Measurements from ENCODE around the gene TRPM1.

TRPM1 gene

GRCh38 chr15:30979457-30979856, 122.1 kb downstream of the TRPM1 start:
- DNase-seq (ENCODE audit: low read depth in 1 of 2, low spot score in 1 of 2): no peak

- no peak for DNase-seq (ENCODE audit: low read depth in 1 of 2, low spot score in 1 of 2)
Observed at GRCh38 chr15:30978328-30978727, 123.2 kb downstream of the TRPM1 start.

DNA sequence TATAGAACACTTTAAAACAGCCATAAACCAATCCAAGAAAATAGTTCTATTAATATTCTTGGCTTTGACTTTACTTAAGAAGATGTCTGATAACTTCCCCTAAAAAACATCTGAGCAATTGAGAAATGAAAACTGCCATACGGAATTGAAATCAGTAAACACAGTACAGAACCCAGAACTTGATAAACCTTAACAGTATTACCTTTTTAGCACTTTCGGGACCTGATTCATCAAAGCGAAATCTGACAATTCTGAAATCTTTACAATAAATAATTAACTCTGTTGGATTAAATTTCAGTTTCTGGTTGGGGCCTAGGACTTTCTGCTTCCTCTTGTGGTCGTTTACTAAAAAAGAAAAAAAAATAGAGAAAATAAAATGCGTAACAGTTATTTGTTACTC, 127.4 kb downstream of the TRPM1 start:
- DNase-seq (ENCODE audit: low read depth in 1 of 2, low spot score in 1 of 2): no peak

GRCh38 chr15:30973379-30973778, 128.1 kb downstream of the TRPM1 start:
- DNase-seq (ENCODE audit: low read depth in 1 of 2, low spot score in 1 of 2): no peak

- no peak for DNase-seq (ENCODE audit: low read depth in 1 of 2, low spot score in 1 of 2)
Observed at GRCh38 chr15:30969724-30970123, 131.8 kb downstream of the TRPM1 start.

DNA sequence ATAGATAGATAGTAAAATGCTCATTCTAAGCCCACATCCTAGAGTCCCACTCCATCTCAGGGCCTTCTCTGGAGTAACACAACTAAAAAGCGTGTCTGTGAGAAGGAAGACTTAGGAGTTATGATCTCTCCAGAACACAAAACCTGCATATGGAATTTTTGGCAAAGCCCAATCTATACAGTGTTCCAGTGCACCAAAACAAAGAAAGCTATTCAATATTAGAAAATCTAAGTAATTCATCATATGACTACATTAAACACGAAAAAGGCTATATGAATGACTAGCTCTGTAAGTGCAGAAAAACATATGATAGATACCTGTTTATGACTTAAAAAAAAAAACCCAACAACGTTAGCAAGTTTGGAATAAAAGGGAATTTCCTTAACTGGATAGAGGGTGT, 137.8 kb downstream of the TRPM1 start:
- DNase-seq (ENCODE audit: low read depth in 1 of 2, low spot score in 1 of 2): no peak

DNA sequence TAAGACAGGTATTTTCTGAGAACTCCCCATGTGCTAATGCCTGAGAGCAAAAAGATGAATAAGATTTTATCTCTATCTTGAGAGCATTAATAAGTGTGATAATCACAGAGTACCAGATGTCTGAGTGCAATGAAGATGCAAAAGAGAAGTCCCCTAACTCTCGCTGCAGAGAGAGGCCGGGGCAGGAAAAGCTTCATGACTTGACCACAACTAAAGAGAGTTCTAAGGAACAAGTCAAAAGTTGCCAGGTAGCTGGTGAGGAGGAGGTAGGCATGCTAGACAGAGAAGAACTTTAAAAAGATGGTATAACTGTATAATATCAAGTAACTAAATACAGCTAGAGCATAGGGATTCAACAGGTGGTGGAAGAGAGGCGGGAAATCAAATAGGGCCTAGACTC, 138.9 kb downstream of the TRPM1 start:
- no peak for DNase-seq (ENCODE audit: low read depth in 1 of 2, low spot score in 1 of 2)

- no peak for DNase-seq (ENCODE audit: low read depth in 1 of 2, low spot score in 1 of 2)
Observed at GRCh38 chr15:30962079-30962478, 139.4 kb downstream of the TRPM1 start.

GRCh38 chr15:30958219-30958618, 143.3 kb downstream of the TRPM1 start:
- DNase-seq (ENCODE audit: low read depth in 1 of 2, low spot score in 1 of 2): no peak

DNA sequence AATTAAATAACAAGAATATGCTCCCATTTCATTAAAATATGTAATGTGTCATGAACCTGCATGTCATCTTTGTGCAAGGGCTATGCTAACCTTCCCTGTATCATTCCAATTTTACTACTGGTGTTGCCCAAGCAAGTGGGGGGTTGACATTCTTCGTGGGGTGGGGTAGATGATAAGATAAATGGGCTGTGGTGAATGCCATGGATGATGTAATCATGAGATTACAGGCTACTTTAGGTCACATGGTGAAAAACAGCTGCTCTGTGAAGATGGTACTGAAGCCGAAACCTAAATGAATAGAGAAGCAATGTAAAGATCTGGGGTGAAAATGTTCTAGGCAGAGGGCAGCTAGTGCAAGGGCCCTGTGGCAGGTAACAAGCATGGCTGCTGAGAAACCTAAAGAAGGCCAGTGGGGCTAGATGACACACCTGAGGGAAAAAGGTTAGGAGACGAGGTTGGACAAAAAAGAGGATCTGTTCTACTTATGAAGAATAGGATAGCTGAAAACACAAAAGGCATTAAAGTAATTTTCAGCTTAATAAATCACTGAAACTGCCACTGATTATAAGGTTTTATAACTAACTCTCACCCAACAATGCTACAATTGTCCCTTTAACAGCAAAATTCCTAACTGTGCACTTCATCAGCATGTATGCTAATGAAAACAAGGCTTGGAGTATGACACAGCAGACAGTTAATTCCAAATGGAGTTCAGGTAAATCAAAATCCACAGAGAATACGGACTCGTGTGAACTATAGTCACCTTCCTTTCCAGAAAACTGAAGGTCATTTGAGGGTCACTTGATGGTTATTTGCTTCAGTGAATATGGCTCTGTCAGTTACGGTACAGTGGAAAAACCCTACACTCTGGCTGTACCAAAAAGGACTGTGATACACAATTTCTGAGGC, 145.1 kb downstream of the TRPM1 start:
- DNase-seq (ENCODE audit: low read depth in 1 of 2, low spot score in 1 of 2): no peak

- no peak for DNase-seq (ENCODE audit: low read depth in 1 of 2, low spot score in 1 of 2)
Observed at GRCh38 chr15:30954674-30955073, 146.9 kb downstream of the TRPM1 start.

DNA sequence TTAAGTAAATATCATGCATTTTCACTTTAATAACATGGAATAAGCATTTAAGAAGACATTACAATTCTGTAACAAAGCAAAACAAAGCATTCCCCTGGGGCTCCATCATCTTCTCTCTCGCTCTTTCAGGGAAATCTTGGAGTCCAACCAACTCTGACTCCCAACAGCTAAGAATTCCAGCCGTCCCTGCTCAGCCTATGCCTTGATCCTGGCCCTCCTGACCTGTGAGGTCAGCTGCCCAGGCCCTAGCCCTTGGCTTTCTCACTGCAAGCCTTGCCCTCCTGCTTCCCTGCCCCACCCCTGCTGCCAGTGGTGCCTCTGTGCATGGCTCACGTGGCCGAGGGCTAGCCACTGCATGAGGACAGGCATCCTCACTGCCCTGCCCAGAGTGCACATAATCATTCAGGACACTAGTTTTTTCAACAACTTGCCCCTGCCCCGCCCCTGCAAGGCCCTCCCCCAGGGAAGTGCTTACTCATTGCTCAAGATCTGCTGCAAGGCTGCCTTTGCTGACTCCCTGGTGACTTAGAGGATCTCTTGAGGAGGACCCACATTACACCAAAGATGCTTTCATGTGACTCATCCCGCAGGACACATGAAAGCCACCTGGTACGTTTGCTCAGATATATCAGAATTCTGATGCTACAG, 147.7 kb downstream of the TRPM1 start:
- DNase-seq (ENCODE audit: low read depth in 1 of 2, low spot score in 1 of 2): no peak

DNA sequence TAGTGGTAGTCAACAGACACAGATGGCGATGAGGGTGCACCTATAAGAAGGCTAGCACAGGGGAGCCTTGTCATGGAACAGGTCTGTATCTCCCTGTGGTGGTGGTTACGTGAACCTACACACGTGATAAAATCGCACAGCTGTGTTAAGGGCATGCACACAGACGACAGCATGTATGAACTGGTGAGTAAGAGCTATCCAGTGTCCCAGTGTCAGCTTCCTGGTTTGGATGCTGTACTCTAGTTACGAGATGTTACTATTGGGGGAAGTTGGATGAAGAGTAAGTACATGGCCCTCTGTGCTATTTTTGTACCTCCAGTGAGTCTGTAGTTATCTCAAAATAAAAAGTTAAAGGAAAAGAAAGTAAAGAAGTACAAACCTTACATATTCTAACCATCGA, 148.3 kb downstream of the TRPM1 start:
- no peak for DNase-seq (ENCODE audit: low read depth in 1 of 2, low spot score in 1 of 2)
